ENCODE data around the gene KIF6. TPM values are rescaled to one million over a fixed set of nuclear protein-coding genes. Genes with fewer than 3 reads are reported as not detected.

The KIF6 gene
- total RNA-seq, 1 donor = 0.27 TPM

DNA sequence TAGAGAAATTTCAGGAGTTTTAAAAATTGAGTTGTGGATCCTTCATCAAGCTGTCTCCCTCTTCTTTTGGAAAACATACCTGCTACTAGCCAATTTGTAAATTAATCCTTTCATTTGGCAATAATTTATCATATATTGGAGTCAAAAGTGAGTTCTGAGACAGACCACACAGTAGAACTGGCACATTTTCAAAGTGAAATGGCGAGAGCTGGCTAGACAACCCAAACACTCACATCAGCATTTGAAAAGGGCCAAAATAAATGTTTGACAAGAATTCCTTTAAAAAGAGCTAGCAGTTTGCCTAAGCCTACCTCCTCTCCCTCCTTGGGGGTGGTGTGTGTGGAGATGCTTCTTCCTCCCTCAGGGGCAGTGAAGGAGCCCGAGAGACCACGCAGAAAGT lies 354.8 kb downstream of the KIF6 start:
- DNase-seq (ENCODE audit: low read depth) = no peak
- TF ChIP-seq, protein P1, sequence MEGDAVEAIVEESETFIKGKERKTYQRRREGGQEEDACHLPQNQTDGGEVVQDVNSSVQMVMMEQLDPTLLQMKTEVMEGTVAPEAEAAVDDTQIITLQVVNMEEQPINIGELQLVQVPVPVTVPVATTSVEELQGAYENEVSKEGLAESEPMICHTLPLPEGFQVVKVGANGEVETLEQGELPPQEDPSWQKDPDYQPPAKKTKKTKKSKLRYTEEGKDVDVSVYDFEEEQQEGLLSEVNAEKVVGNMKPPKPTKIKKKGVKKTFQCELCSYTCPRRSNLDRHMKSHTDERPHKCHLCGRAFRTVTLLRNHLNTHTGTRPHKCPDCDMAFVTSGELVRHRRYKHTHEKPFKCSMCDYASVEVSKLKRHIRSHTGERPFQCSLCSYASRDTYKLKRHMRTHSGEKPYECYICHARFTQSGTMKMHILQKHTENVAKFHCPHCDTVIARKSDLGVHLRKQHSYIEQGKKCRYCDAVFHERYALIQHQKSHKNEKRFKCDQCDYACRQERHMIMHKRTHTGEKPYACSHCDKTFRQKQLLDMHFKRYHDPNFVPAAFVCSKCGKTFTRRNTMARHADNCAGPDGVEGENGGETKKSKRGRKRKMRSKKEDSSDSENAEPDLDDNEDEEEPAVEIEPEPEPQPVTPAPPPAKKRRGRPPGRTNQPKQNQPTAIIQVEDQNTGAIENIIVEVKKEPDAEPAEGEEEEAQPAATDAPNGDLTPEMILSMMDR (IDR thresholded peaks at IDR 0.05; ENCODE audit: insufficient read depth, low read length) = no peak

DNA sequence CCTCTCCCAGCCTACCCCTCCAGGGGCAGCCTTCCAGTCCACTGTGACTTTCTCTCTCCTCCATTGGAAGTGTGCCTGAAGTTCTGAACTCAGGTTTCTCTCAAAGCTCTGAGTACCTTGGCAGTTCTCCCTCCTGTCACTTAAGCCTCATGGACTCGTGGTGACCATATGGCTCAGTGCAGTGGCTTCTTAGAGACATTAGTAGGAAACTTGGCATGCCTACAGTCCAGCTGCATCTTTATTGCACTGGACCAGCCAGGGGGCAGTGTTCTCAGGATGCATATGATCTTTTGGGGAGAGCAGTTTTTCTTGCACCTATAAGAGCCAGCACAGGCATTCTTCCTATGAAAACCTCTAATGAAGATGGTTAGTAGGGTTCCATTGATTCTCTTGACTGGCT lies 355.2 kb downstream of the KIF6 start:
- DNase-seq (ENCODE audit: low read depth) = no peak
- H3K4me3 ChIP-seq (ENCODE audit: low read depth, low read length) = no peak overlapping the region
- TF ChIP-seq, protein P1 (IDR thresholded peaks at IDR 0.05; ENCODE audit: insufficient read depth, low read length) = no peak

More for the DNA sequence above, 354.8 kb downstream of the KIF6 start:
- H3K4me3 ChIP-seq (ENCODE audit: low read depth, low read length) = no peak overlapping the region

DNA sequence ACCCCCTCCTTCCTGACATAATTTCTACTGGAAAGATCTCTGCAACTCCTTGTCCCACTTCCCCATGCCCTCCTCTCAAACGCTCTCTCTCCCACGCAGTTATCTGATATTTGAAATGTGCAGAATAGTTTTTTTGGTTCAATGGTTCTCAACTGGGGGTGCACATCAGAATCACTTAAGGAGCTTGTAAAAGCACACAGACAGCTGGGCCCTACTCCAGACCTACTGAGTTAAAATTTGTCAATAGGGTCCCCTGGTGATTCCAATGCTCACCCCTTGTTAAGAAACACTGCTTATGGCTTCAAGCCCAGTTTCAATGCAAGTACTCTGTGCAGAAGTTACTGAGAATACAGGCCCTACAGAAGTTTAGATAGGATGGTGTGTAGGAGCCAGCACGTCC lies 357.5 kb downstream of the KIF6 start:
- TF ChIP-seq, protein P1 (IDR thresholded peaks at IDR 0.05; ENCODE audit: insufficient read depth, low read length) = no peak
- no peak for DNase-seq (ENCODE audit: low read depth)
- no peak overlapping the region for H3K4me3 ChIP-seq (ENCODE audit: low read depth, low read length)

DNA sequence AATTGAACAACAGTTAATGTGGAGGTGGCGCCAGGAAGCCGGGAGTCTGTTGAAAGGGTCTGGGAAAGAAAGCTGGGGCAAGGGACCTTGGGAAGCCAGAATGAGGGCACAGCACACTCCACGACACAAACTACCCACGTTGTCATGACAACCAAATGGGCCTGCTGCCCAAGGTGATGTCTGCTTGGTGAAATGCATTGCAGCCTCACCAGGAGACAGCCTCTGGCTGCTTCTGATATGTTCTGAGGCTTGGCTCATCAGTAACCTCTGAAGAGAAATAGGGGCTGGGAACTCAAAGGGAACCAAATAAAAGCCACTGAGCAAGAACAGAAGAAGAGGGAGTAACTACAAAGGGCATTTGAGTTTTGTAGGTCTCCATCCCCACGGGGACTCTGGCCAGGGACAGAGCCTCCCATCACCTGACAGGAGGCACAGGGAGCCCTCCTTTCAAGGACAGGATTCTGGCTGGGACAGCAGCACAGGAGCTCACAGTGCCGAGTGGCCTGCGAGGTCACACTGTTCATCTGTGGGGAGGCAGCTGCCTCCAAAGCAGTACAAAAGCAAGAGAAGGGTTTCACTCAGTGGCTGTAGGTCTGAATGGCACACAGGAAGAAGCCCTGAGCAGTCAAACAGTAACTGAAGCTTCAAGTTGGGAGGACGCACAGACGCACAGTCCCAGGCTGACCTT lies 358.1 kb downstream of the KIF6 start:
- no peak for DNase-seq (ENCODE audit: low read depth)
- TF ChIP-seq, protein P1 (IDR thresholded peaks at IDR 0.05; ENCODE audit: insufficient read depth, low read length) = no peak
- H3K4me3 ChIP-seq (ENCODE audit: low read depth, low read length) = no peak overlapping the region

DNA sequence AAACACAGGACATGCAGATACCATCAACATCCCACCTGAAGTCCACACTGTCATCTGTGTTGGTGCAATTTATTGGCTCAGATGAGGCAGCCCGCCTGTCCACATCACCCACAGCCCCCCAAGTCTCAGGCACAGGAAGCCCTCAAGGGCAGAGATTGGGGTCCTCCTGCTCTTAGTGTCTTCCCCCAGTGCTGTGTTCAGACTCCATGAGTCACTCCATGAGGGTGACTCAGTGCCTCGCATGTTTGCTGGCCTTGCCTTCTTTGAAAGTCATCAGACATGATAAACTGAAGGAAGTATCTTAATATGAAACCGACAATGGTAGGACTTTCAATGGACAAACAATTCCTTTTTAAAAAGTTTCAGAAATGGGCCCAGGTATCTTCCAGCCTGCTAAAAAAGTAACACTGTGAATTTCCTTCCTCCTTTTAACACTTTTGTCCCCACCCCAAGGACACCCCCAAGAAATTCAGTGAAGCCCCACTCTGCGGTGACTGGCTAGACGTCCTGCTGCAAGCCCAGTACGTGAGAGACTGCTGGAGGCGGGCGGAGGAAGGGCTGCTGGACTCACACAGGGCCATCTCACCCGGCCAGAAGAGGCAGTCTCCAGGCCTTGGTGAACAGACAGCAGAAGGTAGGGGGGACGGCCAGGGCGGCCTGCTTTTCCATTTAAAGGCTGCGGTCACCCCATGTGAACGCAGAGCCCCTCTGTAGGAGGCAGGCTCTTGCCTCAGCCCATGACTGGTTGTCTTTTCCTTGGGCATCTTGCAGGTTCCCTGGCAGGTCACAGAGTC lies 359.7 kb downstream of the KIF6 start:
- no peak overlapping the region for H3K4me3 ChIP-seq (ENCODE audit: low read depth, low read length)
- DNase-seq (ENCODE audit: low read depth) = no peak
- TF ChIP-seq, protein P1 (IDR thresholded peaks at IDR 0.05; ENCODE audit: insufficient read depth, low read length) = no peak

DNA sequence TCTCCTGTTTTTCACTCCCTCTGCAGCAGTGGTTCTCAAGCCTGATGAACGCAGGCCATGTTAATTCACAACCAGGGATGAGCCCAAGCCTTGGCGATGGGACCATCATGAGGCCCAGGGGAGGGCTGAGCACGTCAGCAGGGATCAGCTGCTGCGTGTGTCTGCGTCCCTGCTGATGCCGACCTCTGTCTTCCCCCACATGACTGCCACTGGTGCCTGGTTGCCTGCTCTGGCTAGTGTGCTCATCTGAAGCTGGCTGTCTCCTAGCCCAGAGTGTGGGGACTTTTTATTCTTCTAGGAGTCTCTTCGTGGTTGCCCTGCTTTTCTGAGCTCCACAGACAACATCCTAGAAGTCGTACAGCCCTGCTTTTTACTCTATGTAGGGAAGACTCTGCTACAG lies 361.9 kb downstream of the KIF6 start:
- DNase-seq (ENCODE audit: low read depth) = no peak
- TF ChIP-seq, protein P1 (IDR thresholded peaks at IDR 0.05; ENCODE audit: insufficient read depth, low read length) = no peak
- no peak overlapping the region for H3K4me3 ChIP-seq (ENCODE audit: low read depth, low read length)

Measured in fibroblast of the aortic adventitia (primary cell).